ENCODE results near the gene PKM.
"Not testable (repeated sequence)": the region's sequence is repeated elsewhere in the genome, so short reads cannot be mapped to it uniquely, and the experiment has no call there.

The PKM gene

DNA sequence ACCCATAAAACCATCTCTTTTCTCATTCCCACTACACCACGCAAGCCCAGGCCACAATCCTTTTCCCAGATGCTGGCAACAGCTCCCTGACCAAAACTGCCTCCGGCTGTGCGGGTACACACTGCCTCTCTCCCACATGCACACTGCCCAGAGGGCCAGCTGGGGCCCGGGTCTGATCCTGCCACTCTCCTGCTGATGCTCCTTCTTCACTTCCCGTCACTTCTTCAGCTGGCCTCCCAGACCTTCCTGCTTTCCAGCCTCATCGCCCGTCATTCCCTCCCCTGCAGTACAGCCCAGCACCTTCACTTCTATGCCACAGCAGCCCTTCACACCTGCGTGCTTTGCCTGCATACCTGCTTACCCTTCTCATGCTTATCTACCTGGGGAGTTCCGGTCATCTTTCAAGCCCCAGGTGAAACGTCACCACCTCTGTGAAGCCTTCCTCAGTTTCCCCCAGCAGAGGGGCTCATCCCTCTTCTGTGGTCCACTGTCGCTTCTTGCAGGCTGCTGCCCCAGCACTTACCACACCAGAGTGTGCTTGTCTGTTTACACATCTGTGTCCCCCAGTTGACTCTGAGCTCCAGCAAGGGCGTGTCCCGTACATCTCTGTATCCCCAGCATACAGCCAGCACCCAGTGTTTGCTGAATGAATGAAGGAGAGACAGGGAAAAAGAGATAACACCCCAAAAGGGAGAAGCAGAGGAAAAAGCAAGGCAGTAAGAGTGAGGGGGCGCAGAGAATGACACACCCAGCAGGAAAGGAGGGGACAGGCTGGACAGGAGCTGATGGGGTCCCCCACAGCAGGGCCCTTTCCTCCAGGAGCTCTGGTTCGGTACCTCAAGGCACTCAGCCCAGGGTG is 55.6 kb downstream of the PKM start:
- DNase-seq: no peak

DNA sequence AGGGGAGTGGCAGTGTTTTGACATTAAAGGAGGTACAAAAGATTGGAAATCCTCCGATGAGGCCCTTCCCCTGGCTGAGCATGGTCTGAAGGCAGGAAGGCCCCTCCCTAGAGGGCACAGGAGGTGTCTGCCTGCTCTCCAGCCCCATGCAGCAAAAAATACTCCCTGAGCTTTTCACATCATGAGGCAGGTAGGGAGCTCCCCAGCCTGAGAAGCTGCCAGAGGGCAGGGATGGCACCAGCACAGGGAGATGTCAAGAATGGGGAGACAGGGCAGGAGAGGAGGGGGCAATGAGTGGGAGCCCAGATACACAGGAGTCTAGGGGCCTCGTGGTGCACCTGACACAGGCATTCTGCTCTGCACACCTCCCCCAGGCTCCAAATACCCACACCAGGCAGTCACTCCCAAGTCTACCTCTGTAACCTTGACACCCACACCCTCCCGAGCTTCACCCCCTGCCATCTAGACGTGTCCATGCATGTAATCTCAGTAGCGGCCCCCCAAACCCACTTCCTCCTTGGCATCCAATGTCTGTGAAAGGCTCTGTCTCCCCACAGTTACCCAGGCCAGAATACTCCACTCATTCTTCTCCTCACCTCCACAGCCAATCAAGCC is 56.3 kb downstream of the PKM start:
- no peak for DNase-seq

DNA sequence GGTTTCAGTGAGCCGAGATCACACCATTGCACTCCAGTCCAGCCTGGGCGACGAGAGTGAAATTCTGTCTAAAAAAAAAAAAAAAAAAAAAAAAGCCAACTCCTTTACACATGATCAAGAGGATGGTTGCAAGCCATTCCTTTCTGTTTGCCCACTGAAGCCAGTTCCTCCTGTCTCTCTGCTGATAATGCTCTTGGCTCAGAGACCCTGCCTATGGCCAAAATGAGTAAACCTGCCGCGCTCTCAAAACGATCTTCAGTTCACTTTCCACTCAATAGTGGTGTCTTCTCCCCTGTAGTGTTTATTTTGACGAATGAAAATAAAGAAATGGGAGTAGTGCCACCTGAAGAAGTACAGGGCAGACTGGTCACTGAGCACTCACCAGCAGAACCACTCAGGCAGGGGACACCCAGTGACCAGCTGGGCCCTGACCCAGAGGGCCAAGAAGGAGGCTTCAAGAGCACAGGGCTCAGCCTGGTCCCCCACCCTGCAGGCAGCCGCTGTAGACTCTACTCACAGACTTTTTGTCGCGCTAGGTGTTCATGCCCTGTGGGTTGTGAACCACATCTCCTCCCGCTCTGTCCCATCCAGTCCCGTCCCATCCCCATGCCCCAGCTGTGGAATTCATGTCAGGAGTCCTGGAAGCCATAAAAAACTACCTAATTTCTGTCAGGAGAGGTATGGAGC is 57.0 kb downstream of the PKM start:
- DNase-seq: no peak

DNA sequence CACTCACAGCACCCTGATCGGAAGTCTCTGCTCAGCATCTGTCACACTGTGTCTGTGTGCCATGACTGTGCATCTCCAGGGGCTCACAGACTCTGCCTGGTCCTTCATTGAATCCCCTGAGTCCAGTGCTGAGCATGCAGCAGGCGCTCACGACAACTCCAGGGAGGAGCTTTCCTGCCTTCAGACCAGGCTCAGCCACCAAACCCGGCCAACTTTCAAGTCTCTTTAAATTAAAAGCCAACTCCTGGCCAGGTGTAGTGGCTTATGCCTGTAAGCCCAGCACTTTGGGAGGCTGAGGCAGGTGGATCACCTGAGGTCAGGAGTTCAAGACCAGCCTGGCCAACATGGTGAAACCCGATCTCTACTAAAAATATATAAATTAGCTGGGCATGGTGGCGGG is 57.6 kb downstream of the PKM start:
- no peak for DNase-seq

DNA sequence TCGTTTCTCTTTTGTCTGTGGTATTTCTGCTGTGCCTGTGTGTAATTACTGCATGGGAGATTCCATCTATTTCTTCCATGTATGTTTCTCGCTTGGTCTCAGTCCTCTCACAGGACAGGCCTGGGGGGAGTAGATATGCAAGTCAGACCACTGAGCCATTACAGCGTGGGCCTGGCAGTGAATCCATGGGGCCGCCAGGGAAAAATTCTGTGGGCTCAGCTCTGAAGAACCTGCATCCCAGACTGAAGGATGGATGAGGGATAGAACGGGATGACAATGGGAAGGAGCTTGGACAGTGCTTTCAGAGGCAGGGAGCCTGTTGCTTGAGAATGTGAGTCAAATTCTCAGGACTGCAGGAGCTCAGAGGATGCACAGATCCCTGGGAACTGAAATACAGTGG is 58.2 kb downstream of the PKM start:
- DNase-seq: no peak

DNA sequence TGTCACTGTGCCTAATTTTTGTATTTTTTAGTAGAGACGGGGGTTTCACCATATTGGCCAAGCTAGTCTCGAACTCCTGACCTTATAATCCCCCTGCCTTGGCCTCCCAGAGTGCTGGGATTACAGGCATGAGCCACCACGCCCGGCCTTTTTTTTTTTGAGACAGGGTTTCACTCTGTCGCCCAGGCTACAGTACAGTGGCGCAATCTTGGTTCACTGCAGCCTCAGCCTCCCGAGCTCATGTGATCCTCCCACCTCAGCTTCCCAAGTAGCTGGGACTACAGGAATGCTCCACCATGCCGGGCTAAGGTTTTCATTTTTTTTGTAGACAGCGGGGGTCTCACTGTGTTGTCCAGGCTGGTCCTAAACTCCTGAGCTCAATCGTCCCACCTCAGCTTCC is 59.0 kb downstream of the PKM start:
- DNase-seq: not testable (repeated sequence)

DNA sequence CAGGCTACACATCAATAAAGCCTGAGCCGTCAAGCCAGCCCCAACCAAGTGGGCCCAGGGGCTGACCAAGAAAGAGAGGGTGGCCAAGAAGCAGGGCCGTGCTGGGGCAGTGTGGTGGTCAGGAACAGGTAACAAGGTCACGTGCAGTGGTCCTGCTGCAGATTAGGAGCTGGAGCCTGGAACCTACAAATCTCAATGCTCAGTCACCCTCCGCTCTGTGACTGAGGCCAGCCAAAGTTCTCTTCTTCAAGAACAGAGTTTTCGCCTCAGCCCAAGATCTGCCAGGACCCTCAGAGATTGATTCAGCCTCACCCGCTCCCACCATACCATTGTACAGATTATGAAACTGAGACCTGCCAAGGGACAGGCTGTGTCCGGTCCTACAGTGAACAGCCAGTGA is 60.3 kb downstream of the PKM start:
- DNase-seq: no peak

DNA sequence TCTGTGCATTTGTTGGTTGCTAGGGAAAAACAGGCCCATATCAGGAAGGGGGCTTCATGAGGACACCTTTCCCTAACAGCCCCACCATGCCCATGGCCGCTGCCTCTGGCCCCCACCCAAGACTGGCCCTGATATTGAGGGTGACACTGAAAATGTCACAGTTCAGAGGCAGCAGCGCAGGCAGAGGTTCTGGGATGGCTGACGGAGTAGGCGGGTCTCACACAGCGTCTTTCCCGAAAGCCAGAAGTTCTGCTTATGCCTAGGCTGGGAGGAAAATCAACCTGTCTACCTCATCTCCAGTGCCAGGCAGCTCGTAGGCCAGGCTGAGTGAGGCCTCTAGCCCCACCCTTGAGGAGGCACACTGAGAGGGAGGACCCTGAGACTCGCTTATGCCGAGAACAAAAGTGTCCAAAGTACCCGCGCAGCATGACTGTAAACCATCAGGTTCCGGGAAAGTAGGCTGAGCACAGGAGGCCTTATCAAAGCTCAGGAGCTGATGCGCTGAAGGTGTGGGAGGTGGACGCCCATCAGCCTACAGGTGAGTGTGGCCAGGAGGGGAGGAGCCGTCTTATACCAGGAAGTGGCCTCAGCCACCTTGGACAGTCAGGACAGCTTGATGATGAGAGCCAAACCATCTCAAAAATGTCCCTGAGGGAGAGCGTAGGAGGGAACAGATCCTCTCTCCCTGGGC is 60.9 kb downstream of the PKM start:
- no peak for DNase-seq

DNA sequence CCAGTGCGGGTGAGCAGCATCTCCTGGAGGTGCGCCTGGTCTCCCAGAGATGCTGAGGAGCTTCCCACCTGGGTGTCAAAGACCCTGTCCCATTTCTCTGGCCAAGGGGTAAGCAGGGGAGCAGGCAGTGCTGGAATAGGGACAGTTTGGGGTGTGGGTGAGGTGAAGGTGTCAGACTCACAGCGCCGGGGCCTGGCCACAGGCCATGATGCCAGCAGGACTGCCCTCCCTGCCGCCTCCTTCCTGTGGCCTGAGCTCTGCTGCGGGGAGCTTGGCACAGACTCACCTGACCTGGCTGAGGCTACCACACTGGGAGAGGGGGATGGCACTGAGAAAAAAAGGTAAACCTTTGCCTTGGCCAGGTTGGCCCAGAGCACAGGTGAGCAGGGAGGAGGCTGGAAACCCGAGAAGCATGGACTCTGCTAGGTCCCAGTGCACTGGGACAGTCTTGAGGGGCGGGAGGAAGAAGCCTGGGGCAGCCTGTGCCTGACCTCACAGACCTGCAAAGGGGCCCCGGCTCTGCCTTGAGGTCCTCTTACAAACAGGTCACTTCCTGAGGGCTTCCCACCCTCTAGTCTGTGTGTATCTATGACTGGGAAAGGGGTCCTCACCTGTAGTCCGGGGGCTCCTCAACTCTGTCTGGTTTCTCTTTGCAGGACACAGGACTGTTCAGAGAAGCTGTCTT is 61.6 kb downstream of the PKM start:
- DNase-seq: no peak

DNA sequence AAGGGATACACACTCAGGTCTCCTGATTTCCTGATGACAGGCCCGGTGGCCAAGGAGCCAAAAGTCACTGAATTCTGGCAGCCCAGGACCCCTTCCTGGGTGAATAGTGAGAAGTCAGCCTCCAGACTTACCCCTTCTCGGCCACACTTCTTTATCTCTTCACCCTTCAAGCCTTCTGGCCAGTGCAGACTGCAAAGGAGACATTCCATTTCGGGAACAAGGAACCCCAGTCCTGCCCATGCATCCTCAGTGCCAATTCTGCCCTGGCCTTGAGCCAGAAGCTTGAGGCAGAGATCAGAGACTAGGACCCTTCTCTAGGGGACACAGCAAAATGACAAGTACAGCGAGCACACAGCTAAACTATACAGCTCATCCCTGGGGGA is 62.2 kb downstream of the PKM start:
- no peak for DNase-seq

DNA sequence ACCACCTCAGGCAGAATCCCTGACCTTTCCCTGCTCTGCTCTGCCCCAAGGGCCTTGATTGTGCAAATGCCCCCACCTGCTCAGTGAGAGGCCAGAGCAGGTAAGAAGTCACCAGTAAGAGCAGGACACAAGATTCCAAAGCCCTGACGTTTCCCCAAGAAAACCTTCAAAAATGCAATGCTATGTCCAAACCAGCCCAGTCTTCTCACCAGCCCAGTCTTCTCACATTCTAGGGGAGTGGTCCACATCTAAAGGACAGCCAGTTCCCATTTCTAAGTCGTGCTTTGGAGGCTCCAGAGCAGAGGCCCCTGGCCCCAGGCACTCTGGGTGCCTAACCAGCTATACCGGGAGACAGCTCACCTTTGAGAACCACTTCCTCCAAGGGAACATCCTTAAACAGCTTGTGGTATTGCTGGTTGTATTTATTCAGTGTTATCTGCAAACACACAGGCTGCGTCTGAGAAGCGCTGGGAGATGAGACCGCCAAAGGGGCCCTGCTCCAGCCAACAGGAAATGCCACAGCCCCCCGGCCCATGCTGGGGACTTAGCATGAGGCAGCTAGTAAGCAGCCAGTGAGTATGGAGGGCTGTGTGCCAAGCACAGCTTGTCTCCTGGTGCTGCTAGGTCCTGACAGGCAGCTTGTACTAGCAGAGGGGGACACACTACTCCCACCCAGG is 62.7 kb downstream of the PKM start:
- no peak for DNase-seq

DNA sequence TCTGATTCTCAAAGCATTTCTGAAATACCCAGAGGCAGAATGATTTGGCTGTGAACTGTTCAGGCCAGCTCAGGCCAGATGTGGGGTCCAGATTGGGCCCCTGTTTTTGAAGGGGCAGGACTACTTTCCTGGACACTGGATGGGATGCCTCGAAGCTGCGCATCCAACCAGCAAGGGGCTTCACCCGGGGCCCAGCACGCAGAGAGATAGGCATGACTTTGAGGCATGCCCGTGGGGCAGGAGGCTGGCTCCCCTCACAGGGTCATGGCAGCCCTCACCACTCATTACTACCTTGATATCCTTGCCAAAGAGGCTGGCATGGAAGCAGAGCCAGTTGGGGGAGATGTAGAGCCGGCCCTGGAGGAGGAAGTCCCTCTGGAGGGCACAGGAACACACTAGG is 63.5 kb downstream of the PKM start:
- no peak for DNase-seq

DNA sequence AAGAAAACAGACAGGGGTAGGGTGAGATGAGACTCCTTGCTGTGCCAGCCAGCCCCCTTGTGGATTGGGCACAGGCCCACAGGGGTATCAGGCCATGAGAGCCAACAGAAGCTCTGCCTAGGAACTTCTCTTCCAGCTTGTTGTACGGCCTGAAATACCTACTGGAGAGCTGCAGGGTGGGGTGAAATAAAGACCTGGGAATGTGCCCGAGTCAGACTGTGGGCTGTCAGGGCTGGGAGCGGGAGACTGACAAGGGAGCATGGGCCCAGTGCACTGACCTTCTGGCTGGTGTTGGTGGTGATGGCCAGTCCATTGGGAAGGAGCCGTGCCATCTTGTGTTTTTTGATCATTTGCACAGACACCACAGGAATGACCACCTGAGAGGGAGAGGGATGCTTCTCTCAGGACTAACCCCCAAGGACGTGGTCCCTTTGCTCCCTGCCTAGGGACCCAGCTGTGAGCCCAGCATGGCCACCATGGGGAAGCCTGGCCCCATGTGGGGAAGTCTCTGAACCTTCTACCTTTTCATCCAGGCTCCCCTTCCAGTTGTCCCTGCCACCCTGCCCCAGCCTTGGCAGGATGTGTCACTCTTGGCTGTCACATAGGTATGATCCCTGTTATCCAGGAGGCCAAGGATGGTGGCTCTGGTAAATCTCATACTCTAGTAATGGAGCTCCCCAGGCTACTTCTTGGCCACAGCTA is 64.1 kb downstream of the PKM start:
- no peak for DNase-seq

DNA sequence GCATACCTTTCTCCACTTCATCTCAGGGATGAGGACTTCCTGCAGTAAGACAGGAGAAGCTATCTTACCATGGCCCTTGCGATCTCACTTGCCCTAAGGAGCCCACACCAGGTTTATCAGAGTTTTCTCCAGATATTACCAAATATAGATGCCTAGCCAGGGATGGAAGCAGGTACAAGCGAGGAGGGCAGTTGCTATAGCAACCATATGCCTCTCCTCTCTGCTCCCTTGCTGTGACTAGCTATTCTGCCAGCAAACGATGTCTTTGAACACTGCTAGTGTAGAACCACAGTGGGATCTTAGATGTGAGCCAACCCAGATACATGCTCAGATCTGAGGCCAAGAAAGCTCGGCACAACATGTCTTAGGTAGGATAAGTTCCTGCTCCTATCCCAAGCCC is 67.3 kb downstream of the PKM start:
- no peak for DNase-seq

DNA sequence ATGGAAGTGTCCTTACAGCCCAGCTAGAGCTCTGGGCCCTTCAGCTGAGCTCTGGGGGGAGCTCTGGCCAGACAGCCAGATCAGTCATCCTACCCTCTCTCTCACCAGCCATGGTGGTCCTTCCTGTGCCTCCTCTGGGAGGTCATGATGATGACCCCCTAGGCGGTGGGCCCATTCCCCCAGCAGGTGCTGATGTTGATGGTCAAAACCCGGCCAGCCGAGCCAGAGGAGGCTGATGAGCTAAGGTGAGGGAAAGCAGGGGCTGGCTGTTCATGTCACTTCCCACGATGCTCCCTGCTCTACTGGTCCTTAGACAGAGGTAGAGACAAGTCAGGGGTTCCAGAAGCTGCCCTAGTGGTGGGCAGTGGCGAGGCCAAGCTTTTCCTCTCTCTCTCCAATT is 68.4 kb downstream of the PKM start:
- DNase-seq: no peak

DNA sequence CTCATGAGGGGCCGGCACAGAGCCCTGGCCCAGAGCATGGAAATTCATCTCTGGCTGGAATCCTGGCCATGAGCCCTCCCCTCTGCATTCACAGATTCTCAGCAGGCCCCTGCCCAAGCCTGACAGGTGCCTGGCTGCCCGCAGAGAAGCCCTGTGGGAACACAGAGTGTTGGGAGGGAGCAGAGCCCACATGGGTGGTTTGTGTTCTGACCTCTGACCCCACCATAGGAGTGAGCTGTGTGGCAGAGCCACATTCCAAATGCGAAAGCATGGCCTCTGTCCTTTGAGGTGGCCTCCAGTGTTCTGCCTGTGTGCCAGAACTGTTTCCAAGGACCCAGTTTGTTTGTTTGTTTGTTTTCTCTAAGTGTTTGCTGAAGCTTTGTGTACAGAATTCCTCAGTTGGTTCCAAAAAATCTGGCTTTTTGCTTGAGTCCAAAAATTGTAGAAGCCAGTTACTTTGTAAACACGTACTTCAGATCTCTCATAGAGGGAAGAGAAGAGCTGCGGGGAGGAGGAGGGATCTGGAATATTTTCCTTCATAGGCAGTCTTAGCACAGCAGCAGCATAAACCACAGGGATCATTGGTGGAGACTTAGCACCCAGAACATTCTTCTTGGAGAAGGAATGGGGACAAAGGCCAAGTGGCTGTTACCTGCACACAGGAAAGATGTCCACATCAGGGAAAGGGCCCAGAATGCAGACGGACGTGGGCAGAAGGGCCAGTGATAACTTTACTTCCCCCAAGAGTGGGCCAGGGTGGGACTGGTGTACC is 69.4 kb downstream of the PKM start:
- DNase-seq: no peak

DNA sequence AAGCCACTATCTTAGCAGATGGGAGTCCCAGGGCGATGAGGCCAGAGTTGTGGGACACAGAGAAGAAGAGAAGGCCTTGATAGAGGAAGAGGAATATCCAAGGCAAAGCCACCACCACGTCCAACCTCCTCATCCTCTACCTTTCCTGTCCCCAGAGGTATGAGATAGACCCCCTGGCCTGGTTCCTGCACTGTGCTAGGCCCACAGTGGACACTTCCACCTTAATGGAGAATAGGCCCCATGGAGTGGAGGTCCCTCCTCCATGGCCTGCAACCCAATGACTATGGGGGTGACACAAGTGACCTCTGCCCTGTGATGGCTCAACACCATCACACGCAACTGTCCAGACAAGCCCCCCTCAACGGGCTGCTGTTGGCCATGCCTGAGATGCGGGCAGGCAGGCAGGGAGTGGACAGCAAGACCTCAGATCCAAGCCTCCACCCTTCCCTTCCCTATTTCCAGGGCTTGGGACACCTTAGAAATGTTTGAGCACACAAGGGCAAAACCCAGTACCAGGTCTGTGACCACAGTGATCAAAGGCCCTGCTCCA is 70.2 kb downstream of the PKM start:
- no peak for DNase-seq

DNA sequence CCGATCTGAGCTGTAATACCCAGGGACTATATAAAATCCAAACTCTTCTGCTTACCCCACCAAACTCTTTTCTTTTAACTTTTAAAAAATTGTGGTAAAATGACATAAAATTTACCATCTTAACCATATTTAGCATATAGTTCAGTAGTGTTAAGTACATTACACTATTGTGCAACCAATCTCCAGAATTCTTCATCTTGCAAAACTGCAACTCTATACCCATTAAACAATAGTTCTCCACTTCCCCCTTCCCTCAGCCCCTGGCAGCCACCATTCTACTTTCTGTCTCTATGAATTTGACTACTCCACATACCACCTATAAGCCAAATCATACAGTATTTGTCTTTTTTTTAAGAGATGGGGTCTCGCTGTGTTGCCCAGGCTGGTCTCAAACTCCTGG is 74.1 kb downstream of the PKM start:
- no peak for DNase-seq

DNA sequence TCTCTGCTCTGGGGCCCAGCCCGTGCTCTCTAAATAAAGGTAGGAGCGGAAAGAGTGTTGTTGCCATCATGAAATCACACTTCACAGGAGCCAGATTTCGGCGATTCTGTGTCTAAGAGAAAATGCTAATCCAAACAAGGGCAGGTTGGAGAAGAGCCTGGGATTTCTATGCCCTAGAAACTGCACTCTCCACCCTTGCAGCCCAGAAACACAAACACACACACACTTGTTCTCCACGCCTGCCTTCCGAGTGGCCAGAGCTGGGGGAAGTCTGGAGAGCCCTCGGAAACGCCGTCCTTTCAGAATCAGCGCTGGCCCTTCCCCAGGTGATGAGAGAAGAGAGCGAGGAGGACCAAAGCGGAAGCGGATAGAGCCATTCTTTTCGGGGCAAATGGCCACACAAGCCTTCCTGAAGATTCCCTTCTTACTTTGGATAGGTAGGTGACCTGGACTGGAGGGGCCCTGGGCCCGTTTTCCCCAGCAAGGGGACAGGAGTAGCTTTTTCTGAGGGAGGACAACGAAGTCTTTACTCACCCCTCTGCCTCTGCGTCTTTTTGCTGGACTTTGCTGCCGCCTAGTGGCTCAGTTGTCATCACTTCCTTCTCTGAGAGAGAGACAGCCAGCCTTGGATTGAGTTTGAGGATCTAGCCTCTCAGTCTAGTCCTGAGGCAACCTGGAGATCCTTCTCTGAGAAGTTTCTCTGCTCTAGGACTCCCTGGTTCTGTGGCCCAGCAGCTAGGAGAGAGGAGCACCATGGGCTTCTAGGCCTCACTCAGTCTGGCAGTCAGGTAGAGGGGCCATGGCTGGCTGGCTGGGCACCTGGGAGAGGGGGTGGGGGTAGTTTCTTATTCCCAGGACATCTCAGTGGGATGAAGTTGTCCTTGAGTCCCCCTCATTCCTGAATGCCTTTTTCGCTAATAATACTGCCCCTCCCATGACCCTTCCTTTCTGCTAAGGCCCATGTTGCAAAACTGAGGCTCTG is 75.1 kb downstream of the PKM start:
- peak; percentile 76 for DNase-seq

Measured in stimulated activated naive CD4-positive, alpha-beta T cell treated with Interleukin-2 at 50 U/mL for 16 hours (primary cell).